PC-9 (cell line): ENCODE results near the gene MBOAT7.

Experiments used
- EZH2 ChIP-seq: fragments of 200-600 bp; sonication (generic); IDR thresholded peaks from 2 replicates; pipeline ENCODE4 v1.8.0; 2017; ENCODE audit warnings: antibody characterized with exemption, low read depth
- TF ChIP-seq, protein P1 (sequence below): fragments of 200-600 bp; sonication (generic); conservative IDR thresholded peaks from 2 replicates; pipeline ENCODE4 v1.6.1; 2017; ENCODE audit warnings: mixed run types, antibody characterized with exemption, mild to moderate bottlenecking, moderate library complexity

DNA sequence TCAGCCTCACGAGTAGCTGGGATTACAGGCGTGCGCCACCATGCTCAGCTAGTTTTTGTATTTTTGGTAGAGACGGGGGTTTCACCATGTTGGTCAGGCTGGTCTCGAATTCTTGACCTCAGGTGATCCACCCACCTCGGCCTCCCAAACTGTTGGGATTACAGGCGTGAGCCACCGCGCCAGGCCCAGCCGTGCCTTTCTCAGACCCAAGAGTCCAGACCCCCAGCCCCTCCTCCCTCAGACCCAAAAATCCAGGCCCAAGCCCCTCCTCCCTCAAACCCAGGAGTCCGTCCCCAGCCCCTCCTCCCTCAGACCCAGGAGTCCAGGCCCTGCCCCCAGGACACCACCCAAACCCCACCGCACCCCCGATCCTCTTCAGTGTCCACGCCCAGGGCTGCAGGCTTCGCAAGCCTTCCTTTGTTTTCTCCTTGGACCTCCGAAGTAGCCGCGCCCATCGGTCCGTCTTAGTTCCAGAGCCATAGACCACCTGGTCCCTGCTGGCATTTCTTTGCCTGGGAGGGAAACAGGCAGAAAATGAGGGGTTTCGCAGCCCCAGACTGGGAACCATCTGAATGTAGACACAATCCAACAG lies 20.1 kb downstream of the MBOAT7 start:
- TF ChIP-seq, protein P1, sequence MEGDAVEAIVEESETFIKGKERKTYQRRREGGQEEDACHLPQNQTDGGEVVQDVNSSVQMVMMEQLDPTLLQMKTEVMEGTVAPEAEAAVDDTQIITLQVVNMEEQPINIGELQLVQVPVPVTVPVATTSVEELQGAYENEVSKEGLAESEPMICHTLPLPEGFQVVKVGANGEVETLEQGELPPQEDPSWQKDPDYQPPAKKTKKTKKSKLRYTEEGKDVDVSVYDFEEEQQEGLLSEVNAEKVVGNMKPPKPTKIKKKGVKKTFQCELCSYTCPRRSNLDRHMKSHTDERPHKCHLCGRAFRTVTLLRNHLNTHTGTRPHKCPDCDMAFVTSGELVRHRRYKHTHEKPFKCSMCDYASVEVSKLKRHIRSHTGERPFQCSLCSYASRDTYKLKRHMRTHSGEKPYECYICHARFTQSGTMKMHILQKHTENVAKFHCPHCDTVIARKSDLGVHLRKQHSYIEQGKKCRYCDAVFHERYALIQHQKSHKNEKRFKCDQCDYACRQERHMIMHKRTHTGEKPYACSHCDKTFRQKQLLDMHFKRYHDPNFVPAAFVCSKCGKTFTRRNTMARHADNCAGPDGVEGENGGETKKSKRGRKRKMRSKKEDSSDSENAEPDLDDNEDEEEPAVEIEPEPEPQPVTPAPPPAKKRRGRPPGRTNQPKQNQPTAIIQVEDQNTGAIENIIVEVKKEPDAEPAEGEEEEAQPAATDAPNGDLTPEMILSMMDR, result no peak
- no peak for TF ChIP-seq EZH2
